GM18517 (cell line): ENCODE results near the gene LTBP1.
"Not testable (repeated sequence)": the region's sequence is repeated elsewhere in the genome, so short reads cannot be mapped to it uniquely, and the experiment has no call there.

Experiments
- ATAC-seq: cut with Tn5 transposase; IDR thresholded peaks from one replicate; pipeline ENCODE4 v1.9.1; 2021; ENCODE audit warnings: mild to moderate bottlenecking, moderate library complexity; ENCODE audit not compliant: unreplicated experiment

LTBP1 gene

GRCh38 chr2:33368524-33368923 is 421.8 kb downstream of the LTBP1 start:
- not testable (repeated sequence) for ATAC-seq

- no peak for ATAC-seq
Observed at GRCh38 chr2:33369191-33369590, 422.4 kb downstream of the LTBP1 start.

- ATAC-seq = no peak
Observed at GRCh38 chr2:33370636-33371265, 424.0 kb downstream of the LTBP1 start.

GRCh38 chr2:33371304-33372090 is 424.7 kb downstream of the LTBP1 start:
- no peak for ATAC-seq

GRCh38 chr2:33372940-33373553 is 426.3 kb downstream of the LTBP1 start:
- ATAC-seq = peak; percentile 52

- ATAC-seq = no peak
Observed at GRCh38 chr2:33373986-33374385, 427.2 kb downstream of the LTBP1 start.

GRCh38 chr2:33375054-33375453 is 428.3 kb downstream of the LTBP1 start:
- ATAC-seq = no peak

GRCh38 chr2:33377048-33377447 is 430.3 kb downstream of the LTBP1 start:
- ATAC-seq = no peak

GRCh38 chr2:33378556-33379210 is 431.9 kb downstream of the LTBP1 start:
- no peak for ATAC-seq

GRCh38 chr2:33380001-33380609 is 433.4 kb downstream of the LTBP1 start:
- ATAC-seq = no peak

GRCh38 chr2:33380719-33381118 is 434.0 kb downstream of the LTBP1 start:
- ATAC-seq = no peak

- no peak for ATAC-seq
Observed at GRCh38 chr2:33381301-33381858, 434.6 kb downstream of the LTBP1 start.

GRCh38 chr2:33383855-33384598 is 437.3 kb downstream of the LTBP1 start:
- no peak for ATAC-seq

GRCh38 chr2:33384599-33384961 is 437.8 kb downstream of the LTBP1 start:
- ATAC-seq = no peak

GRCh38 chr2:33388996-33389395 is 442.2 kb downstream of the LTBP1 start:
- no peak for ATAC-seq

- not testable (repeated sequence) for ATAC-seq
Observed at GRCh38 chr2:33389695-33390094, 442.9 kb downstream of the LTBP1 start.

GRCh38 chr2:33391529-33392255 is 444.9 kb downstream of the LTBP1 start:
- no peak for ATAC-seq

- no peak for ATAC-seq
Observed at GRCh38 chr2:33392366-33392765, 445.6 kb downstream of the LTBP1 start.

- no peak for ATAC-seq
Observed at GRCh38 chr2:33395034-33395433, 448.3 kb downstream of the LTBP1 start.
